Testis (tissue), 3 donors: ENCODE data around the gene KIF11. TPM values are rescaled to one million over a fixed set of nuclear protein-coding genes. Genes with fewer than 3 reads are reported as not detected.

Experiments used
- DNase-seq: peaks from one replicate; pipeline ENCODE4 v3.0.0-alpha.2; 2019
- H3K27ac ChIP-seq, 2 donors: fragments of 200-600 bp; sonication (generic); one replicate each; pipeline ENCODE4 v1.5.1; 2019
- H3K27me3 ChIP-seq: fragments of 200-600 bp; sonication (generic); one replicate; pipeline ENCODE4 v1.5.1; 2019
- H3K36me3 ChIP-seq: fragments of 200-600 bp; sonication (generic); one replicate; pipeline ENCODE4 v1.5.1; 2017; ENCODE audit warnings: low read depth; ENCODE audit errors: missing control alignments
- H3K4me1 ChIP-seq: fragments of 200-600 bp; sonication (generic); one replicate; pipeline ENCODE4 v1.5.1; 2019
- H3K4me3 ChIP-seq, 2 donors: fragments of 200-600 bp; sonication (generic); one replicate each; pipeline ENCODE4 v1.5.1; 2017 to 2019
- H3K9me3 ChIP-seq: fragments of 200-600 bp; sonication (generic); one replicate; pipeline ENCODE4 v1.5.1; 2017
- POLR2A ChIP-seq: fragments of 450-650 bp; IDR thresholded peaks from one replicate; pipeline ENCODE4 v1.6.1; 2017; ENCODE audit warnings: antibody characterized with exemption, mild to moderate bottlenecking, moderate library complexity
- WGBS, 2 donors: methylation state at CpG; one replicate each; pipeline ENCODE4 v1.1.5; 2018; 5-methylcytosine and 5-hydroxymethylcytosine counted together
- intact Hi-C: fragments of 100-400 bp; cut with DNase I; formaldehyde crosslinking; loops from one replicate; pipeline ENCODE4 v1.15.1; 2023; ENCODE audit warnings: low total_unique reads
- polyA plus RNA-seq: library from polyadenylated mRNA; stranded (reverse); fragments of 350-450 nt; fragmentation: Illumina TruSeq; extraction: RNeasy Lipid Tissue Mini Kit (QIAGEN cat#74804); gene quantifications from one replicate; pipeline ENCODE4 v1.2.3, GENCODE V29; 2014; ENCODE audit warnings: low read depth, low replicate concordance; ENCODE audit not compliant: insufficient read depth
- small RNA-seq, 2 donors: library from RNA; depleted of rRNA; stranded (forward); fragments of <200 nt; gene quantifications; one replicate each; pipeline ENCODE3, GENCODE V24; 2016
- total RNA-seq, 2 donors: library from RNA; depleted of rRNA; stranded (reverse); fragments of >200 nt; gene quantifications; one replicate each; pipeline ENCODE4 v1.2.3, GENCODE V29; 2016
- TF ChIP-seq, protein P1 (sequence below), 3 experiments: fragments of 450-650 bp in 2 of 3; fragments of 200-600 bp in 1 of 3; sonication (generic) in 1 of 3; IDR thresholded peaks; one replicate each; pipeline ENCODE4 v1.5.1; 2016 to 2019; ENCODE audit warnings: antibody characterized with exemption in 3 of 3, mild to moderate bottlenecking in 2 of 3, moderate library complexity in 1 of 3

The KIF11 gene
- total and polyA plus RNA-seq, 3 donors from 2014 or later = 11.5 to 14.6 (median 13.6) TPM

GRCh38 chr10:92702301-92702916 lies 109.5 kb downstream of the KIF11 start:
- no peaks in the 10 kb centered on the region for H3K9me3 ChIP-seq
- 78 to 84% methylated on average over 4 of the region's 4 CpGs for WGBS, 2 donors
- H3K27me3 ChIP-seq = no peaks in the 10 kb centered on the region
- DNase-seq = no peak
- H3K36me3 ChIP-seq = no peaks in the 10 kb centered on the region
- TF ChIP-seq, protein P1, sequence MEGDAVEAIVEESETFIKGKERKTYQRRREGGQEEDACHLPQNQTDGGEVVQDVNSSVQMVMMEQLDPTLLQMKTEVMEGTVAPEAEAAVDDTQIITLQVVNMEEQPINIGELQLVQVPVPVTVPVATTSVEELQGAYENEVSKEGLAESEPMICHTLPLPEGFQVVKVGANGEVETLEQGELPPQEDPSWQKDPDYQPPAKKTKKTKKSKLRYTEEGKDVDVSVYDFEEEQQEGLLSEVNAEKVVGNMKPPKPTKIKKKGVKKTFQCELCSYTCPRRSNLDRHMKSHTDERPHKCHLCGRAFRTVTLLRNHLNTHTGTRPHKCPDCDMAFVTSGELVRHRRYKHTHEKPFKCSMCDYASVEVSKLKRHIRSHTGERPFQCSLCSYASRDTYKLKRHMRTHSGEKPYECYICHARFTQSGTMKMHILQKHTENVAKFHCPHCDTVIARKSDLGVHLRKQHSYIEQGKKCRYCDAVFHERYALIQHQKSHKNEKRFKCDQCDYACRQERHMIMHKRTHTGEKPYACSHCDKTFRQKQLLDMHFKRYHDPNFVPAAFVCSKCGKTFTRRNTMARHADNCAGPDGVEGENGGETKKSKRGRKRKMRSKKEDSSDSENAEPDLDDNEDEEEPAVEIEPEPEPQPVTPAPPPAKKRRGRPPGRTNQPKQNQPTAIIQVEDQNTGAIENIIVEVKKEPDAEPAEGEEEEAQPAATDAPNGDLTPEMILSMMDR (IDR thresholded peaks at IDR 0.05) = no peak
- no peak for TF ChIP-seq POLR2A
- intact Hi-C loops = no loop called here
- H3K27ac ChIP-seq = no peak overlapping the region
- no peak overlapping the region for H3K4me3 ChIP-seq
- peaks cover 3% of the 10 kb centered on the region for H3K4me1 ChIP-seq

Small RNAs within 50 kb of the gene (small RNA-seq; reads per million reads assigned to genes)
- gene RN7SL644P = 0 reads per million in 2 donors

Other genes starting within 250 kb of the KIF11 start
- 10 to 100 TPM; 28.4 to 31.1 TPM for gene IDE, start 19.0 kb upstream of the KIF11 start, total RNA-seq
- 78.2 TPM for gene IDE, start 19.0 kb upstream of the KIF11 start, polyA plus RNA-seq
- 1 to 10 TPM; 2.6 to 4.0 TPM for gene HHEX, start 96.8 kb downstream of the KIF11 start, total RNA-seq
- gene HHEX, start 96.8 kb downstream of the KIF11 start, polyA plus RNA-seq = 5.6 TPM